GM19023 (cell line): ENCODE measurements around the gene ZDHHC1.

Experiments
- ATAC-seq: cut with Tn5 transposase; IDR thresholded peaks from one replicate; pipeline ENCODE4 v1.9.1; 2021; ENCODE audit warnings: mild to moderate bottlenecking, moderate library complexity; ENCODE audit not compliant: unreplicated experiment

The ZDHHC1 gene

GRCh38 chr16:67396159-67397035, 19.9 kb downstream of the ZDHHC1 start:
- ATAC-seq = no peak

- ATAC-seq = no peak
These were observed 20.7 kb downstream of the ZDHHC1 start for GRCh38 chr16:67395458-67396158.

GRCh38 chr16:67395105-67395457, 21.2 kb downstream of the ZDHHC1 start:
- no peak for ATAC-seq

GRCh38 chr16:67394155-67395104, 21.8 kb downstream of the ZDHHC1 start:
- no peak for ATAC-seq

GRCh38 chr16:67393788-67394154, 22.5 kb downstream of the ZDHHC1 start:
- ATAC-seq = no peak

GRCh38 chr16:67393111-67393787, 23.0 kb downstream of the ZDHHC1 start, which contains the start of gene TPPP3:
TPPP3 (minus strand) TSS chr16:67393498; CDS start chr16:67391111, 2,387 bp downstream.
- no peak for ATAC-seq

GRCh38 chr16:67392301-67393059, 23.8 kb downstream of the ZDHHC1 start:
- ATAC-seq = no peak

- no peak for ATAC-seq
These were observed 24.6 kb downstream of the ZDHHC1 start for GRCh38 chr16:67391424-67392300.

- ATAC-seq = no peak
These were observed 25.4 kb downstream of the ZDHHC1 start for GRCh38 chr16:67390816-67391423.

- ATAC-seq = no peak
These were observed 26.1 kb downstream of the ZDHHC1 start for GRCh38 chr16:67389911-67390815.

- no peak for ATAC-seq
These were observed 27.7 kb downstream of the ZDHHC1 start for GRCh38 chr16:67388591-67388990.

- ATAC-seq = no peak
These were observed 28.1 kb downstream of the ZDHHC1 start for GRCh38 chr16:67388191-67388590.

GRCh38 chr16:67387479-67388079, 28.7 kb downstream of the ZDHHC1 start:
- no peak for ATAC-seq

GRCh38 chr16:67386861-67387455, 29.3 kb downstream of the ZDHHC1 start:
- no peak for ATAC-seq

GRCh38 chr16:67384778-67385510, 31.3 kb downstream of the ZDHHC1 start:
- no peak for ATAC-seq

- ATAC-seq = no peak
These were observed 33.0 kb downstream of the ZDHHC1 start for GRCh38 chr16:67383284-67383683.
